GM19025 (cell line): ENCODE measurements around the gene REC114.
"Not testable (repeated sequence)": the region's sequence is repeated elsewhere in the genome, so short reads cannot be mapped to it uniquely, and the experiment has no call there.

Experiments
- ATAC-seq: cut with Tn5 transposase; IDR thresholded peaks from one replicate; pipeline ENCODE4 v1.9.1; 2021; ENCODE audit warnings: mild to moderate bottlenecking, low read depth, moderate library complexity; ENCODE audit not compliant: unreplicated experiment

Gene REC114

DNA sequence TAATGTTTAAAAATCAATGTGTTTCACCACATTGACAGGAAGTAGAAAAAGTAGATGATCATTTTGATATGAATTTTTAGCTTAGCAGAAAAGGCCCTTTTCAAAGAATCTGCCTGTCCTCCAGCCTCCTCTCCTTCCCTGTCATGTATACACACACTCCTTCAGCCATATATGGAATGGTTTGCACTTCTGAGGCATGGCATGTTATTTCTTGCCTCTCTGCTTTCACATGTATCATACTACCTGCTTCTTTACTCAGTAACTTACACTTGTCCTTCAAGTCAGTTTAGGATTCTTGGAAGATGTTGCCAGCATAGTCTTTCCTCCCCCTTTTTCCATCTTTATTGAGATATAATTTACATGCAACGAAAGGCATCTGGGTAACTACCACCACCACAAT is 79.0 kb downstream of the REC114 start:
- no peak for ATAC-seq

- ATAC-seq: no peak
Observed at GRCh38 chr15:73524919-73525318, 82.0 kb downstream of the REC114 start.

- no peak for ATAC-seq
Observed at GRCh38 chr15:73527598-73527997, 84.6 kb downstream of the REC114 start.

- no peak for ATAC-seq
Observed at GRCh38 chr15:73530649-73531048, 87.7 kb downstream of the REC114 start.

GRCh38 chr15:73538123-73538522 is 95.2 kb downstream of the REC114 start:
- no peak for ATAC-seq

- ATAC-seq: no peak
Observed at GRCh38 chr15:73538563-73539211, 95.7 kb downstream of the REC114 start.

DNA sequence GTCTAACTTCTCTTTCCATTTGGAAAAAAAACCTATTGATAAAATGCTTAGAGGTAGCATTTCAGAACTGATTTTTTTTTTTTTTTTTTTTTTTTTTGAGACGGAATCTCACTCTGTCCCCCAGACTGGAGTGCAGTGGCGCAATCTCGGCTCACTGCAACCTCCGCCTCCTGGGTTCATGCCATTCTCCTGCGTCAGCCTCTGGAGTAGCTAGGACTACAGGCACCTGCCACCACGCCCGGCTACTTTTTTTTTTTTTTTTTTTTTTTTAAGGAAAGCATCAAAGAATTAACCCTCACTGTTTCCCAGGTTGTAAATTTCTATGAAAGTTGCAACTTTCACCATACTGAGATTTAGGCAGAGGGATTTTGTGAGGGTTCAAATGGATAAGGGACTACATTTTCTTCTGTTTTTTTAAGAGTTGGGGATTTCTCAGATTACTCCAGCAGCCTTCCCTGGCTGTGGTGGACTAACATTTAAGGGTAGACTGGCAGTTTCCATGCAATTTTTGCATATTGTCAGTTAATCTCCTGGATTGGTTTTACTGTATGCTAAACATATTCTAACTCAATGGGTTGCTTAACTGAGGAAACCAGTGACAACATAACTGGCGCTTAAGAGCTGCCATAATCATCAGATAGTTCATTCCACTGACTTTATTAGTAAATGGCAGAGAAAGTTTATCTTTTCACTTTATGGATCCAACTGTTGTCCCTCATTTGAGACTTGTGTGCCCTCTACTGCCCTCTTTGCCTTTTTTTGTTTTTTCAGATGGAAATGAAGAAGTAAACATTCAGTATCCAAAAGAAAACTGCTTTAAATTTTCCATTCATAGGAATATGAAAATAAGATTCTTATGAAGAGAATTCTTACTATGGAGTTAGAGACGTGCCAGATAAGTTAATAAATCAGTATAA is 96.5 kb downstream of the REC114 start:
- ATAC-seq: no peak

DNA sequence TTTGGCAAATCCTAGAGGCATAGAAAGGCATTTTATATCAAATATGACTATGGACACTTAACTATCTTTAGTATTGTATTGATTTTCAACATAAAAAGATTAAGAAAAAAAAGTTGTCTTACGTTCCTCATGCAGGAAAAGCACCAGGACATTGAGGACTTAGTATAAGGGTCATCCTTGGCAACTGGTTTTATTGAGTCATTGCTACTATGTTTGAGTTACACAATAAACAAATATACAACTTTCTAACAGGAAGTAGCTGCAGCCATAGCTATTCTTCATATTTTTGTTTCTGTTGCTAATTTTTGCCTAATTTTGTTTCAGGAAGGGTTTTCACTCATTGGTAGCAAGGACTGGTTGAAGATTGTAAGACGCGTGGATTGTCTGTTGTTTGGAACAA is 97.2 kb downstream of the REC114 start:
- ATAC-seq: no peak

GRCh38 chr15:73541479-73541878 is 98.5 kb downstream of the REC114 start:
- no peak for ATAC-seq

DNA sequence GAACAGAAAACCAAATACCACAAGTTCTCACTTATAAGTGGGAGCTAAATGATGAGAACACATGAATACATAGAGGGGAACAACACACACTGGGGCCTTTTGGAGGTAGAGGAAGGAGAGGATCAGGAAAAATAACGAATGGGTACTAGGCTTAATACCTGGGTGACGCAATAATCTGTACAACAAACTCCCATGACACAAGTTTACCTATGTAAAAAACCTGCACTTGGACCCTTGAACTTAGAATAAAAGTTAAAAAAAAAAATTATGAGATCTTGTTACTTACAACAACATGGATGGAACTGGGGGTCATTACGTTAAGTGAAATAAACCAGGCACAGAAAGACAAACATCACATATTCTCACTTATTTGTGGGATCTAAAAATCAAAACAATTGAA is 106.0 kb downstream of the REC114 start:
- not testable (repeated sequence) for ATAC-seq

DNA sequence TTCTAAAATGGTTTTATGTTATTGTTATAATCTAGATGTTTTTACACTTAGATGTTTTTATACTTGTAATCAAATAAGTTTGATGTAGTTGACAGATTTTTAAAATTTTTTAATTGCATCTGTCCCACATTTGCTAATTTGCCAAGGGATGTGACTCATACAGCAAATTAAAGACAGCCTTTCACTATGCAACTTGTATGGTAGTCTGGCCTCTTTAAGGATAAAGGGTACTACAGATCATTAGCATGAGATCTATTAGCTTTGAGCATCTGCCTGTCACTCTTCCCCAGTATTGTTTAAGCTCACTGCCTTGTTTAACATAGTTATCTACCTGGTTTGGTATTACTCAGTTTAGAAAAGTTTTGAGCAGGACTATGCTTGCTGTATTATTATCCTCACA is 107.2 kb downstream of the REC114 start:
- ATAC-seq: no peak

- no peak for ATAC-seq
Observed at GRCh38 chr15:73555080-73555479, 112.1 kb downstream of the REC114 start.

- no peak for ATAC-seq
Observed at GRCh38 chr15:73558529-73558928, 115.6 kb downstream of the REC114 start.

DNA sequence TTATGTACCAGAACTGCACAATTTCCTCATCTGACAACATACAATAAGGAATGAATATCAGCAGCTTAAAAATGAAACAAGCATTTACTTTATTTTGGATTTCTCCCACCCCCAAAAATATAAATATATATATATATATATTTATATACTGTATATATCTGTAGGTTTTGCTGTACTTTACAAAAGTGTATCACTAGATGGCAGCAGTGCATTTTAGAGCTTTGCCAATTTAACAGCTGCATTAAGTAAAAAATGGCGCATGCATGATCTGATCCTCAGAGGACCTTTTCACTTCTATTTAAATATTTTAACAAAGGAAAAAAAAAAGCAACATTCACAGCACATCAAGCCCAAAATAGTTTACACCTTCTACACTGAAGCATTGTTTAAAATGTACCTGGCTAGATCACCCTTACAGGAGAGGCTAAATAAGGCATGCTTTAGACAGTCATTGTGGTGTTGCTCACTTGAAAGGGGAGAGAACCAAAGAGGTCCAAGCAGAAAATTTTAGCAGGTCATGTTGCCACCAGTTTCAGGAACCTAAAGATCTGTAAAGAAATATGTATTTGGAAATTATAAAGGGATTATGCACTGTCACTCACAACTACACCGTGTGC is 117.6 kb downstream of the REC114 start:
- no peak for ATAC-seq

GRCh38 chr15:73564255-73564654 is 121.3 kb downstream of the REC114 start:
- ATAC-seq: no peak

DNA sequence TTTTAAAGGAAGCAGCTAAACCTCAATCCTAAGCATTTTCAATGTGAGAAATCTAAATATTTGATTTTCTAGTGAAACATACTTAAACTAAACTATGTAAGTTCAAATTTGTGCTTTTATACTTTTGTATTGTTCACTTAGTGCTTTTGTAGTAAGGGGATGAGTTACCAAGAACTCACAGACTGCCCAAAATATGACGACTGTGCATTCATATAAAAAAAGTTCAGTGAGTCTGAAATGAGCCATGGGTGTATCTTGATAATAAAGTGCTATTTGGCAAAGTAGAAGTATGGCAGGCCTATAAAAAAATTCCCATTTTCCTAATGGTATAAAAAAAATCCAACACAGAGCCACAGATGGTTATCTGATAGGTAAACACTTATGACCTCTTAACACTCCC is 124.1 kb downstream of the REC114 start:
- no peak for ATAC-seq

DNA sequence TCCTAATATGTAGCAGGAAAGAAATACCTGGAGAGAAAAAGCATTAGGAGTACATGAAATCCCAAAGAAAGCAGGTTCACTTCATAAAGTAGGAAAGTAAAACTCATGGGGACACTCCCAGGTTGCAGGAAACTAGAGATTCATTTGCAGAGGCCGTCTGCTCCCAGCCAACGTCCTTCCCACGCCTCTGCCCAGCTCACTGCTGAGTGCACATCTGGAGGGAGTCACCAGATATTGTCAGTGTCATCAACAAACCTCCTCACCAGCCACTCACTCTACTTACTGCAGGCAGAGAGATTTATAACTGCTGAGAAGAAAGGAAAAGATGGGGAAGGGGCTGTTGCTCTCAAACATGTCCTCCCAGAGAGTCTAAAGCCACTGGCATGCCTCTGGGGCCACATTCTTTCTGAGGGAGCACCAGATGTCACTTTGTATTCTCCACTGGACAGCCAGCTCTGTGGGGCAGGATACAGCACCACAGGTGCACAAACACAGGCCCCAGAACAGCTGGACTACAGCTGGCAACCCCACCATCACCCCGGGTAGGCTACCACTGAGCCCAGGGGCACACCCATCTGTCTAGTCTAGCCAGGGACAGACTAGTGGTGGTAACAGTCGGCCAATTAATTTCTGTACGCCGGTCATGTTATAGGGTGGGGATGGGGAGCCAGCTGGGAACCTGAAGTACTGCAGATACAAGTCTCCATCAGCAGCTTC is 125.8 kb downstream of the REC114 start:
- no peak for ATAC-seq

- no peak for ATAC-seq
Observed at GRCh38 chr15:73569361-73569760, 126.4 kb downstream of the REC114 start.

GRCh38 chr15:73570355-73571032 is 127.5 kb downstream of the REC114 start:
- no peak for ATAC-seq

- no peak for ATAC-seq
Observed at GRCh38 chr15:73571346-73571745, 128.4 kb downstream of the REC114 start.
